ENCODE results near the gene NPB.

NPB gene

GRCh38 chr17:81923302-81924260 lies 21.5 kb downstream of the NPB start:
- peak; percentile 59 for ATAC-seq (ENCODE audit: low read depth)
- no peak for DNase-seq (ENCODE audit: low spot score)
- peaks cover 20% of the 10 kb centered on the region for H3K36me3 ChIP-seq (ENCODE audit: low read depth)
- peak overlapping the region; percentile 90 for H3K27ac ChIP-seq (ENCODE audit: poor library complexity, severe bottlenecking)
- peaks cover 14% of the 10 kb centered on the region for H3K4me1 ChIP-seq (ENCODE audit: insufficient read depth, poor library complexity, severe bottlenecking)
- no peaks in the 10 kb centered on the region for H3K27me3 ChIP-seq (ENCODE audit: insufficient read depth, poor library complexity, severe bottlenecking)
- H3K4me3 ChIP-seq (ENCODE audit: severe bottlenecking), result peak overlapping the region; percentile 23
- TF ChIP-seq CTCF (IDR thresholded peaks at IDR 0.05; ENCODE audit: poor library complexity, severe bottlenecking), result no peak
- H3K9me3 ChIP-seq (ENCODE audit: severe bottlenecking), result no peaks in the 10 kb centered on the region

DNA sequence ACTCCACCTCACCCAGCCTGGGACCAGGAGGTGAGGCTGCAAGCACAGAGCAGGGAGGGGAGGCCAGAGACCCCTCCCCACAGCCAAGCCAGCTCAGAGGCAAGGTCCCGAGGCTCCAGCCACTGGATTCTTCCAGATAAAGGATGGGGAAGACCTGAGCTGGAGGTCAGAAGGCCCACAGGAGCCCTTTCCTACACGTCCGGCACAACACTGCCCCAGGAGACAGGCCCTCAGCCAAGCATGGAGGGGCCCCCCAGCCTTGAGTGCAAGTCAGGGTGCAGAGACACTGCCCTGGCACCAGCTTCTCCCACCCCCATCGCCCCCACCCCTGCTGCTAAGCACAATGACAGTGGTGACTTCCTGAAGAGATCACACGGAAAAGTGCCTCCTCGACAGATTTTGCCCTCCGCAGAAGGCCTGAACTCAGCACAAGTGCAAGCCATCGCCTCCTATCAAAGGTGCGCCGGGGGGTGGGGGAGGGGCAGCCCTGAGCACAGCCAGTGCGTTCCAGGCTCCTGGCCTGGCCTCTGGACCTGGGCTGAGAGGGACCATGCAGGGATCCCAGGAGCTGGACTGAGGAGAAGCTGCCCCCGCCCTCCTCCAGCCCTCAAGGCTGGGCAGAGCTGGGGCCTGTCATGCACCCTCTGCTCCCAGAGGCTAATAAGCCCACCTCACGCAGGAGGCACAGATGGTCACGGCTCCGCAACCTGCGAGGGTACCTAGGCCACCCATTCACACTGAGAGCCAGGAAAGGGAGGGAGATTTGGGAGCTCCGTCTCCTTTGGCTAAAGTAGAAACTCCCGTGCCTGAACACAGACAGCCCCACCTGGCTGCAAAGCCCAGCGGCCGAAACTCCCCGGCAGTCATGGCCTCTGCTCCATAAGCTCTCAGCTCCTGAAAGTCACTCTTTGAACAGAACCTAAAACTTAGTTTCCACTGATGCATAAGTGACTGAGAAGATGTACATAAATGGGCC lies 22.8 kb downstream of the NPB start:
- peaks cover 14% of the 10 kb centered on the region for H3K4me1 ChIP-seq (ENCODE audit: insufficient read depth, poor library complexity, severe bottlenecking)
- TF ChIP-seq CTCF (IDR thresholded peaks at IDR 0.05; ENCODE audit: poor library complexity, severe bottlenecking), result no peak
- H3K27ac ChIP-seq (ENCODE audit: poor library complexity, severe bottlenecking), result peak overlapping the region; percentile 90
- H3K36me3 ChIP-seq (ENCODE audit: low read depth), result peaks cover 20% of the 10 kb centered on the region
- no peak overlapping the region for H3K4me3 ChIP-seq (ENCODE audit: severe bottlenecking)
- DNase-seq (ENCODE audit: low spot score), result no peak
- H3K27me3 ChIP-seq (ENCODE audit: insufficient read depth, poor library complexity, severe bottlenecking), result no peaks in the 10 kb centered on the region
- no peak for ATAC-seq (ENCODE audit: low read depth)
- H3K9me3 ChIP-seq (ENCODE audit: severe bottlenecking), result no peaks in the 10 kb centered on the region

- Histone ChIP-seq H3K27me3 (ENCODE audit: insufficient read depth, poor library complexity, severe bottlenecking) (no peaks in the 10 kb centered on the region), H3K27ac (ENCODE audit: poor library complexity, severe bottlenecking) (peak overlapping the region; percentile 90), H3K4me3 (ENCODE audit: severe bottlenecking) (peak overlapping the region; percentile 62), H3K9me3 (ENCODE audit: severe bottlenecking) (no peaks in the 10 kb centered on the region), H3K4me1 (ENCODE audit: insufficient read depth, poor library complexity, severe bottlenecking) (peaks cover 14% of the 10 kb centered on the region), H3K36me3 (ENCODE audit: low read depth) (peaks cover 18% of the 10 kb centered on the region)
- TF ChIP-seq CTCF (IDR thresholded peaks at IDR 0.05; ENCODE audit: poor library complexity, severe bottlenecking), result no peak
- ATAC-seq (ENCODE audit: low read depth), result no peak
- no peak for DNase-seq (ENCODE audit: low spot score)
Measured at GRCh38 chr17:81925860-81926450, 23.9 kb downstream of the NPB start.

DNA sequence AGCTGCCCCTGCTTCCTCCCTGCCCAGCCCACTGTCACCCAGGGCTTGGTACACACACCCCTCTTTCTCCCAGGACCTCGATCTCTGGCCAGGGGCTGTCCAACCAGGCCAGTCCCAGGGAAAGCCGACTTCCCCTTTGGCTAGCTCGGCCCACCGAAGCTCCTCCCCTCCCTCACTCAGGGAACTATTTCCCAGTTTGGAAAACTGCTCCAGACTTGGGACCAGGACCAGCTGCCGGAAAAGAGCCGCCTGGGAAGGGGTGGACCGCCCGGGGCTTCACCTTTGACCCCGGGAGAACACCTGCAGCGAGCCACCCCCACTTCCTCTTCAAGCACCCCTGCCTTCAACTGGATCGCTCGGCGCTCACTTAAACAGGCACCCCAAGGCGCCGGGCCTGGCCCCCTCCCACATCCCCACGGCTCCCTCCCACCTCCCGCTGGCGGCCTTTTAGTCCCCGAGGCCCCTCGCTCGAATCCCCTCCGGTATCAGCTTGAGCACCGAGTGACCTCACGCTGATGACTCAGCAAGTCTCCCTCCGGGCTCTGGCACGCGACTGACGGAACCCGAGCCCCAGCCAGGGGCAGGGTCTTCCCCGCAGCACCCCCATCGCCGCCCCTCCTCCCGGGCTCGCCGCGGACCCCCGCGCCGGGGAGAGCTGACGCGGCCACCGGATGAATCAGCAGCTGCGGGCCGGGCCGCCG lies 24.6 kb downstream of the NPB start:
- H3K4me1 ChIP-seq (ENCODE audit: insufficient read depth, poor library complexity, severe bottlenecking), result peaks cover 14% of the 10 kb centered on the region
- H3K36me3 ChIP-seq (ENCODE audit: low read depth), result peaks cover 14% of the 10 kb centered on the region
- H3K9me3 ChIP-seq (ENCODE audit: severe bottlenecking), result no peaks in the 10 kb centered on the region
- TF ChIP-seq CTCF (IDR thresholded peaks at IDR 0.05; ENCODE audit: poor library complexity, severe bottlenecking), result no peak
- H3K4me3 ChIP-seq (ENCODE audit: severe bottlenecking), result peak overlapping the region; percentile 62
- DNase-seq (ENCODE audit: low spot score), result no peak
- peak overlapping the region; percentile 90 for H3K27ac ChIP-seq (ENCODE audit: poor library complexity, severe bottlenecking)
- peak; percentile 36 for ATAC-seq (ENCODE audit: low read depth)
- no peaks in the 10 kb centered on the region for H3K27me3 ChIP-seq (ENCODE audit: insufficient read depth, poor library complexity, severe bottlenecking)

All from RWPE2 (cell line).